Breast epithelium (tissue), 3 donors: ENCODE data around the gene DAPK1.

ENCODE experiments used
- CTCF ChIP-seq, 3 donors: fragments of 450-650 bp; IDR thresholded peaks; one replicate each; pipeline ENCODE4 v1.5.1; 2016 to 2017; ENCODE audit warnings: antibody characterized with exemption in 3 of 3, mild to moderate bottlenecking in 3 of 3, moderate library complexity in 3 of 3
- POLR2A ChIP-seq: fragments of 450-650 bp; IDR thresholded peaks from one replicate; pipeline ENCODE4 v1.6.1; 2016; ENCODE audit warnings: antibody characterized with exemption, mild to moderate bottlenecking, moderate library complexity
- POLR2AphosphoS5 ChIP-seq, 3 donors: sonication (generic); formaldehyde crosslinking; IDR thresholded peaks; one replicate each; pipeline ENCODE4 v1.6.1; 2017; ENCODE audit warnings: antibody characterized with exemption in 3 of 3

- TF ChIP-seq POLR2AphosphoS5 (IDR thresholded peaks at IDR 0.05) (no peak), CTCF (IDR thresholded peaks at IDR 0.05) (no peak), POLR2A (no peak)
These were observed 83.3 kb downstream of the DAPK1 start for GRCh38 chr9:87580941-87581438.
